Parathyroid adenoma (tissue), 2 donors: ENCODE data around the gene NUMBL.

ENCODE experiments used
- H2AFZ ChIP-seq: fragments of 300-600 bp; sonication (generic); one replicate; pipeline ENCODE4 v1.7.0; 2017; ENCODE audit warnings: antibody characterized with exemption, mild to moderate bottlenecking
- H3K27ac ChIP-seq: fragments of 300-600 bp; sonication (generic); one replicate; pipeline ENCODE4 v1.7.0; 2017
- H3K27me3 ChIP-seq: fragments of 300-600 bp; sonication (generic); one replicate; pipeline ENCODE4 v1.7.0; 2017; ENCODE audit warnings: low read length; ENCODE audit not compliant: control insufficient read depth, insufficient read depth
- H3K36me3 ChIP-seq: fragments of 300-600 bp; sonication (generic); one replicate; pipeline ENCODE4 v1.7.0; 2017; ENCODE audit warnings: low read length; ENCODE audit not compliant: control insufficient read depth, insufficient read depth
- H3K4me1 ChIP-seq: fragments of 300-600 bp; sonication (generic); one replicate; pipeline ENCODE4 v1.7.0; 2017; ENCODE audit warnings: control low read depth
- H3K4me2 ChIP-seq: fragments of 300-600 bp; sonication (generic); one replicate; pipeline ENCODE4 v1.7.0; 2017; ENCODE audit warnings: low read length
- H3K4me3 ChIP-seq: fragments of 300-600 bp; sonication (generic); one replicate; pipeline ENCODE4 v1.7.0; 2017; ENCODE audit warnings: low read depth, low read length
- H3K79me2 ChIP-seq: fragments of 300-600 bp; sonication (generic); one replicate; pipeline ENCODE4 v1.7.0; 2017; ENCODE audit warnings: control low read depth
- H3K9ac ChIP-seq: fragments of 300-600 bp; sonication (generic); one replicate; pipeline ENCODE4 v1.7.0; 2017; ENCODE audit warnings: mild to moderate bottlenecking
- H3K9me3 ChIP-seq: fragments of 300-600 bp; sonication (generic); one replicate; pipeline ENCODE4 v1.7.0; 2017; ENCODE audit warnings: low read length; ENCODE audit not compliant: control insufficient read depth
- CTCF ChIP-seq: fragments of 300-600 bp; sonication (generic); IDR thresholded peaks from one replicate; pipeline ENCODE4 v1.7.0; 2017; ENCODE audit warnings: antibody characterized with exemption, mild to moderate bottlenecking
- donor health status: primary hyperparathyroidism.

The NUMBL gene

GRCh38 chr19:40704491-40705361, 14.3 kb upstream of the NUMBL start:
- H3K9me3 ChIP-seq: no peaks in the 10 kb centered on the region
- H3K9ac ChIP-seq: no peak overlapping the region
- H3K4me3 ChIP-seq: no peak overlapping the region
- no peaks in the 10 kb centered on the region for H3K36me3 ChIP-seq
- H3K4me2 ChIP-seq: no peak overlapping the region
- no peak for TF ChIP-seq CTCF
- no peak overlapping the region for H3K27ac ChIP-seq
- H2AFZ ChIP-seq: no peak overlapping the region
- no peaks in the 10 kb centered on the region for H3K4me1 ChIP-seq
- no peaks in the 10 kb centered on the region for H3K27me3 ChIP-seq
- H3K79me2 ChIP-seq: peaks cover 2% of the 10 kb centered on the region

GRCh38 chr19:40703029-40703755, 12.7 kb upstream of the NUMBL start:
- no peak overlapping the region for H3K4me3 ChIP-seq
- no peaks in the 10 kb centered on the region for H3K4me1 ChIP-seq
- no peaks in the 10 kb centered on the region for H3K36me3 ChIP-seq
- H3K9me3 ChIP-seq: no peaks in the 10 kb centered on the region
- H3K79me2 ChIP-seq: no peaks in the 10 kb centered on the region
- no peak overlapping the region for H3K4me2 ChIP-seq
- no peak overlapping the region for H3K9ac ChIP-seq
- no peak overlapping the region for H2AFZ ChIP-seq
- no peak for TF ChIP-seq CTCF
- H3K27me3 ChIP-seq: no peaks in the 10 kb centered on the region
- no peak overlapping the region for H3K27ac ChIP-seq

GRCh38 chr19:40702337-40703012, 12.0 kb upstream of the NUMBL start:
- Histone ChIP-seq H3K9me3 (no peaks in the 10 kb centered on the region), H3K4me3 (no peak overlapping the region), H3K9ac (no peak overlapping the region), H2AFZ (no peak overlapping the region), H3K36me3 (no peaks in the 10 kb centered on the region), H3K79me2 (no peaks in the 10 kb centered on the region), H3K27ac (no peak overlapping the region), H3K4me2 (no peak overlapping the region), H3K27me3 (no peaks in the 10 kb centered on the region), H3K4me1 (no peaks in the 10 kb centered on the region)
- TF ChIP-seq CTCF: peak; percentile 9

- H3K9ac ChIP-seq: no peak overlapping the region
Measured at GRCh38 chr19:40701758-40702157, 11.3 kb upstream of the NUMBL start.

More at GRCh38 chr19:40701758-40702157, 11.3 kb upstream of the NUMBL start:
- H3K9me3 ChIP-seq: no peaks in the 10 kb centered on the region
- H3K4me3 ChIP-seq: no peak overlapping the region
- H2AFZ ChIP-seq: no peak overlapping the region
- no peaks in the 10 kb centered on the region for H3K4me1 ChIP-seq
- no peaks in the 10 kb centered on the region for H3K36me3 ChIP-seq
- no peaks in the 10 kb centered on the region for H3K79me2 ChIP-seq
- no peaks in the 10 kb centered on the region for H3K27me3 ChIP-seq
- H3K27ac ChIP-seq: no peak overlapping the region
- no peak for TF ChIP-seq CTCF
- no peak overlapping the region for H3K4me2 ChIP-seq
